Measurements from ENCODE around the gene ETV6. TPM values are rescaled to one million over a fixed set of nuclear protein-coding genes. Genes with fewer than 3 reads are reported as not detected.

The ETV6 gene
- total RNA-seq, 4 donors from 2014 or later, result 17.7 to 27.1 (median 25.0) TPM

GRCh38 chr12:11725686-11726085 is 76.2 kb downstream of the ETV6 start:
- TF ChIP-seq POLR2A (IDR thresholded peaks at IDR 0.05), result no peak
- no peak for TF ChIP-seq CTCF (IDR thresholded peaks at IDR 0.05)
- intact Hi-C loops (cut with DNase I; ENCODE audit: low total_unique reads), result no loop called here

GRCh38 chr12:11726659-11727058 is 77.2 kb downstream of the ETV6 start:
- no peak for DNase-seq (ENCODE audit: low spot score in 2 of 2)
- H3K4me3 ChIP-seq (ENCODE audit: low read depth, poor library complexity, severe bottlenecking), result no peak overlapping the region
- WGBS, 2 donors, result 92 to 95% methylated on average over 3 of the region's 3 CpGs
- intact Hi-C loops (cut with DNase I; ENCODE audit: low total_unique reads), result no loop called here
- no peak for TF ChIP-seq CTCF (IDR thresholded peaks at IDR 0.05)
- no peak for TF ChIP-seq POLR2A (IDR thresholded peaks at IDR 0.05)

More at GRCh38 chr12:11725686-11726085, 76.2 kb downstream of the ETV6 start:
- no peak for DNase-seq (ENCODE audit: low spot score in 2 of 2)
- WGBS, 2 donors, result 87 to 94% methylated on average over 8 of the region's 8 CpGs
- H3K4me3 ChIP-seq (ENCODE audit: low read depth, poor library complexity, severe bottlenecking), result no peak overlapping the region

GRCh38 chr12:11727133-11727664 is 77.7 kb downstream of the ETV6 start:
- WGBS, 2 donors, result 89 to 90% methylated on average over 12 of the region's 12 CpGs
- intact Hi-C loops (cut with DNase I; ENCODE audit: low total_unique reads), result no loop called here
- DNase-seq (ENCODE audit: low spot score in 2 of 2), result no peak
- TF ChIP-seq CTCF (IDR thresholded peaks at IDR 0.05), result no peak
- TF ChIP-seq POLR2A (IDR thresholded peaks at IDR 0.05), result no peak
- H3K4me3 ChIP-seq (ENCODE audit: low read depth, poor library complexity, severe bottlenecking), result no peak overlapping the region

- intact Hi-C loops (cut with DNase I; ENCODE audit: low total_unique reads), result no loop called here
- no peak for DNase-seq (ENCODE audit: low spot score in 2 of 2)
- no peak overlapping the region for H3K4me3 ChIP-seq (ENCODE audit: low read depth, poor library complexity, severe bottlenecking)
- 83 to 89% methylated on average over 10 of the region's 10 CpGs for WGBS, 2 donors
- no peak for TF ChIP-seq CTCF (IDR thresholded peaks at IDR 0.05)
- no peak for TF ChIP-seq POLR2A (IDR thresholded peaks at IDR 0.05)
Observed at GRCh38 chr12:11728154-11728755, 78.8 kb downstream of the ETV6 start.

GRCh38 chr12:11729008-11729407 is 79.5 kb downstream of the ETV6 start:
- WGBS, 2 donors, result 45 to 60% methylated on average over 4 of the region's 4 CpGs
- H3K4me3 ChIP-seq (ENCODE audit: low read depth, poor library complexity, severe bottlenecking), result no peak overlapping the region
- intact Hi-C loops (cut with DNase I; ENCODE audit: low total_unique reads), result no loop called here
- TF ChIP-seq POLR2A (IDR thresholded peaks at IDR 0.05), result no peak
- TF ChIP-seq CTCF (IDR thresholded peaks at IDR 0.05), result no peak
- DNase-seq (ENCODE audit: low spot score in 2 of 2), result no peak

All from lower leg skin (tissue), 4 donors.